GM18499 (cell line): Measurements from ENCODE around the gene PRKCA.

Experiments
- ATAC-seq: cut with Tn5 transposase; IDR thresholded peaks from one replicate; pipeline ENCODE4 v1.9.1; 2021; ENCODE audit warnings: moderate number of reproducible peaks; ENCODE audit not compliant: insufficient read depth, unreplicated experiment

The PRKCA gene

GRCh38 chr17:66655861-66656260 is 353.4 kb downstream of the PRKCA start:
- ATAC-seq, result no peak

- ATAC-seq, result no peak
Observed at GRCh38 chr17:66661411-66662256, 359.2 kb downstream of the PRKCA start.

GRCh38 chr17:66662496-66662895 is 360.1 kb downstream of the PRKCA start:
- no peak for ATAC-seq

GRCh38 chr17:66663041-66663606 is 360.7 kb downstream of the PRKCA start:
- no peak for ATAC-seq

GRCh38 chr17:66664336-66664735 is 361.9 kb downstream of the PRKCA start:
- no peak for ATAC-seq

GRCh38 chr17:66665194-66665593 is 362.8 kb downstream of the PRKCA start:
- ATAC-seq, result no peak

- no peak for ATAC-seq
Observed at GRCh38 chr17:66667090-66667489, 364.7 kb downstream of the PRKCA start.

- ATAC-seq, result no peak
Observed at GRCh38 chr17:66667491-66668030, 365.1 kb downstream of the PRKCA start.

GRCh38 chr17:66670206-66670605 is 367.8 kb downstream of the PRKCA start:
- ATAC-seq, result no peak

GRCh38 chr17:66671156-66671555 is 368.7 kb downstream of the PRKCA start:
- ATAC-seq, result no peak

- no peak for ATAC-seq
Observed at GRCh38 chr17:66673668-66674276, 371.4 kb downstream of the PRKCA start.

- ATAC-seq, result no peak
Observed at GRCh38 chr17:66675273-66675990, 373.0 kb downstream of the PRKCA start.

- ATAC-seq, result no peak
Observed at GRCh38 chr17:66675991-66676371, 373.6 kb downstream of the PRKCA start.

- ATAC-seq, result no peak
Observed at GRCh38 chr17:66676421-66676820, 374.0 kb downstream of the PRKCA start.

GRCh38 chr17:66677201-66677981 is 375.0 kb downstream of the PRKCA start:
- ATAC-seq, result no peak

GRCh38 chr17:66678061-66678460 is 375.6 kb downstream of the PRKCA start:
- ATAC-seq, result no peak

GRCh38 chr17:66678827-66679226 is 376.4 kb downstream of the PRKCA start:
- ATAC-seq, result no peak

- ATAC-seq, result no peak
Observed at GRCh38 chr17:66679631-66680517, 377.5 kb downstream of the PRKCA start.

GRCh38 chr17:66682283-66682682 is 379.9 kb downstream of the PRKCA start:
- ATAC-seq, result no peak
